Liver (tissue), 3 donors: ENCODE data around the gene PXDN.

Experiments
- EGR1 ChIP-seq, 2 donors: IDR thresholded peaks; 2 replicates each; pipeline ENCODE4 v1.6.1; 2016 to 2018; ENCODE audit warnings: antibody characterized with exemption in 2 of 2, low read depth in 2 of 2
- FOXA1 ChIP-seq: IDR thresholded peaks from 2 replicates; pipeline ENCODE4 v1.6.1; 2016; ENCODE audit warnings: antibody characterized with exemption
- GABPA ChIP-seq, 2 donors: IDR thresholded peaks in 1 of 2; conservative IDR thresholded peaks in 1 of 2; 2 replicates each; pipeline ENCODE4 v1.6.1; 2016; ENCODE audit warnings: antibody characterized with exemption in 2 of 2, mild to moderate bottlenecking in 1 of 2, moderate library complexity in 1 of 2
- HNF4G ChIP-seq: IDR thresholded peaks from 2 replicates; pipeline ENCODE4 v1.6.1; 2016; ENCODE audit warnings: antibody characterized with exemption
- JUND ChIP-seq, 2 donors: IDR thresholded peaks; 2 replicates each; pipeline ENCODE4 v1.6.1; 2016; ENCODE audit warnings: antibody characterized with exemption in 2 of 2
- NR2F2 ChIP-seq: IDR thresholded peaks from 2 replicates; pipeline ENCODE4 v1.6.1; 2016; ENCODE audit warnings: antibody characterized with exemption
- RAD21 ChIP-seq, 2 donors: IDR thresholded peaks; 2 replicates each; pipeline ENCODE4 v1.6.1; 2016; ENCODE audit warnings: antibody characterized with exemption in 2 of 2, mild to moderate bottlenecking in 2 of 2
- SP1 ChIP-seq: IDR thresholded peaks from 2 replicates; pipeline ENCODE4 v1.6.1; 2018; ENCODE audit warnings: antibody characterized with exemption, mild to moderate bottlenecking
- TAF1 ChIP-seq: conservative IDR thresholded peaks from 2 replicates; pipeline ENCODE4 v1.6.1; 2016; ENCODE audit warnings: antibody characterized with exemption, mild to moderate bottlenecking
- TF ChIP-seq, protein P1 (sequence below): fragments of 150-350 bp; IDR thresholded peaks from 2 replicates; pipeline ENCODE4 v1.5.1; 2017; ENCODE audit warnings: improper control_type of control experiment, low read depth, low read length; ENCODE audit not compliant: missing input control
- TF ChIP-seq, protein P2 (sequence below): IDR thresholded peaks from 2 replicates; pipeline ENCODE4 v1.6.1; 2016; ENCODE audit warnings: antibody characterized with exemption, mild to moderate bottlenecking
- TF ChIP-seq, protein P3 (sequence below): IDR thresholded peaks from 2 replicates; pipeline ENCODE4 v1.6.1; 2016; ENCODE audit warnings: antibody characterized with exemption
- TF ChIP-seq, protein P4 (sequence below): IDR thresholded peaks from 2 replicates; pipeline ENCODE4 v1.6.1; 2016; ENCODE audit warnings: antibody characterized with exemption
- TF ChIP-seq, protein P5 (sequence below): IDR thresholded peaks from 2 replicates; pipeline ENCODE4 v1.6.1; 2016; ENCODE audit warnings: antibody characterized with exemption
- donor health status: healthy.
- donor health status: healthy.

DNA sequence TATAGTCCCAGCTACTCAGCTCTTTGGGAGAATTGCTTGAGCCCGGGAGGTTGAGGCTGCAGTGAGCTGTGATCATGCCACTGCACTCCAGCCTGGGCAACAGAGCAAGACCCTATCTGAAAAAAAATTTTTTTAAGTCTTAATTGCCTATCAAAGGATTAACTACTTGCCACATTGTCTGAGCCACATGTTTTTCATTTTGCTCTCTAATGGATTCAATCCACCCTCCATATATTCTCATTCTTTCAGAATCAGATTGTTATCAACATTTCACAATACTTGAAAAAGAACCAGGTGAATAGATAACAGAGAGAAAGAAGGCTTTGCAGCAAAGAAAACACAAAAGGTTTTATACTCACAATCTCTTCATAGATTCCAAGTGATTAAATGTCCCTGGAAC is 61.0 kb downstream of the PXDN start:
- TF ChIP-seq TAF1: no peak
- TF ChIP-seq, protein P1, sequence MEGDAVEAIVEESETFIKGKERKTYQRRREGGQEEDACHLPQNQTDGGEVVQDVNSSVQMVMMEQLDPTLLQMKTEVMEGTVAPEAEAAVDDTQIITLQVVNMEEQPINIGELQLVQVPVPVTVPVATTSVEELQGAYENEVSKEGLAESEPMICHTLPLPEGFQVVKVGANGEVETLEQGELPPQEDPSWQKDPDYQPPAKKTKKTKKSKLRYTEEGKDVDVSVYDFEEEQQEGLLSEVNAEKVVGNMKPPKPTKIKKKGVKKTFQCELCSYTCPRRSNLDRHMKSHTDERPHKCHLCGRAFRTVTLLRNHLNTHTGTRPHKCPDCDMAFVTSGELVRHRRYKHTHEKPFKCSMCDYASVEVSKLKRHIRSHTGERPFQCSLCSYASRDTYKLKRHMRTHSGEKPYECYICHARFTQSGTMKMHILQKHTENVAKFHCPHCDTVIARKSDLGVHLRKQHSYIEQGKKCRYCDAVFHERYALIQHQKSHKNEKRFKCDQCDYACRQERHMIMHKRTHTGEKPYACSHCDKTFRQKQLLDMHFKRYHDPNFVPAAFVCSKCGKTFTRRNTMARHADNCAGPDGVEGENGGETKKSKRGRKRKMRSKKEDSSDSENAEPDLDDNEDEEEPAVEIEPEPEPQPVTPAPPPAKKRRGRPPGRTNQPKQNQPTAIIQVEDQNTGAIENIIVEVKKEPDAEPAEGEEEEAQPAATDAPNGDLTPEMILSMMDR: no peak
- TF ChIP-seq GABPA (IDR thresholded peaks at IDR 0.05 in 1 of 2, conservative IDR thresholded peaks at IDR 0.05 in 1 of 2): no peak
- no peak for TF ChIP-seq NR2F2
- no peak for TF ChIP-seq EGR1 (IDR thresholded peaks at IDR 0.05; ENCODE audit: low read depth in 2 of 2)
- no peak for TF ChIP-seq SP1
- TF ChIP-seq HNF4G: no peak
- TF ChIP-seq, protein P2, sequence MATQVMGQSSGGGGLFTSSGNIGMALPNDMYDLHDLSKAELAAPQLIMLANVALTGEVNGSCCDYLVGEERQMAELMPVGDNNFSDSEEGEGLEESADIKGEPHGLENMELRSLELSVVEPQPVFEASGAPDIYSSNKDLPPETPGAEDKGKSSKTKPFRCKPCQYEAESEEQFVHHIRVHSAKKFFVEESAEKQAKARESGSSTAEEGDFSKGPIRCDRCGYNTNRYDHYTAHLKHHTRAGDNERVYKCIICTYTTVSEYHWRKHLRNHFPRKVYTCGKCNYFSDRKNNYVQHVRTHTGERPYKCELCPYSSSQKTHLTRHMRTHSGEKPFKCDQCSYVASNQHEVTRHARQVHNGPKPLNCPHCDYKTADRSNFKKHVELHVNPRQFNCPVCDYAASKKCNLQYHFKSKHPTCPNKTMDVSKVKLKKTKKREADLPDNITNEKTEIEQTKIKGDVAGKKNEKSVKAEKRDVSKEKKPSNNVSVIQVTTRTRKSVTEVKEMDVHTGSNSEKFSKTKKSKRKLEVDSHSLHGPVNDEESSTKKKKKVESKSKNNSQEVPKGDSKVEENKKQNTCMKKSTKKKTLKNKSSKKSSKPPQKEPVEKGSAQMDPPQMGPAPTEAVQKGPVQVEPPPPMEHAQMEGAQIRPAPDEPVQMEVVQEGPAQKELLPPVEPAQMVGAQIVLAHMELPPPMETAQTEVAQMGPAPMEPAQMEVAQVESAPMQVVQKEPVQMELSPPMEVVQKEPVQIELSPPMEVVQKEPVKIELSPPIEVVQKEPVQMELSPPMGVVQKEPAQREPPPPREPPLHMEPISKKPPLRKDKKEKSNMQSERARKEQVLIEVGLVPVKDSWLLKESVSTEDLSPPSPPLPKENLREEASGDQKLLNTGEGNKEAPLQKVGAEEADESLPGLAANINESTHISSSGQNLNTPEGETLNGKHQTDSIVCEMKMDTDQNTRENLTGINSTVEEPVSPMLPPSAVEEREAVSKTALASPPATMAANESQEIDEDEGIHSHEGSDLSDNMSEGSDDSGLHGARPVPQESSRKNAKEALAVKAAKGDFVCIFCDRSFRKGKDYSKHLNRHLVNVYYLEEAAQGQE: no peak
- TF ChIP-seq FOXA1: no peak
- TF ChIP-seq RAD21 (IDR thresholded peaks at IDR 0.05): no peak
- TF ChIP-seq, protein P3, sequence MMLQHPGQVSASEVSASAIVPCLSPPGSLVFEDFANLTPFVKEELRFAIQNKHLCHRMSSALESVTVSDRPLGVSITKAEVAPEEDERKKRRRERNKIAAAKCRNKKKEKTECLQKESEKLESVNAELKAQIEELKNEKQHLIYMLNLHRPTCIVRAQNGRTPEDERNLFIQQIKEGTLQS: no peak
- TF ChIP-seq, protein P4, sequence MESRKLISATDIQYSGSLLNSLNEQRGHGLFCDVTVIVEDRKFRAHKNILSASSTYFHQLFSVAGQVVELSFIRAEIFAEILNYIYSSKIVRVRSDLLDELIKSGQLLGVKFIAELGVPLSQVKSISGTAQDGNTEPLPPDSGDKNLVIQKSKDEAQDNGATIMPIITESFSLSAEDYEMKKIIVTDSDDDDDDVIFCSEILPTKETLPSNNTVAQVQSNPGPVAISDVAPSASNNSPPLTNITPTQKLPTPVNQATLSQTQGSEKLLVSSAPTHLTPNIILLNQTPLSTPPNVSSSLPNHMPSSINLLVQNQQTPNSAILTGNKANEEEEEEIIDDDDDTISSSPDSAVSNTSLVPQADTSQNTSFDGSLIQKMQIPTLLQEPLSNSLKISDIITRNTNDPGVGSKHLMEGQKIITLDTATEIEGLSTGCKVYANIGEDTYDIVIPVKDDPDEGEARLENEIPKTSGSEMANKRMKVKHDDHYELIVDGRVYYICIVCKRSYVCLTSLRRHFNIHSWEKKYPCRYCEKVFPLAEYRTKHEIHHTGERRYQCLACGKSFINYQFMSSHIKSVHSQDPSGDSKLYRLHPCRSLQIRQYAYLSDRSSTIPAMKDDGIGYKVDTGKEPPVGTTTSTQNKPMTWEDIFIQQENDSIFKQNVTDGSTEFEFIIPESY: no peak
- no peak for TF ChIP-seq JUND (IDR thresholded peaks at IDR 0.05)
- TF ChIP-seq, protein P5, sequence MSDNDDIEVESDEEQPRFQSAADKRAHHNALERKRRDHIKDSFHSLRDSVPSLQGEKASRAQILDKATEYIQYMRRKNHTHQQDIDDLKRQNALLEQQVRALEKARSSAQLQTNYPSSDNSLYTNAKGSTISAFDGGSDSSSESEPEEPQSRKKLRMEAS: no peak
